ENCODE results near the gene ZNF831.

DNA sequence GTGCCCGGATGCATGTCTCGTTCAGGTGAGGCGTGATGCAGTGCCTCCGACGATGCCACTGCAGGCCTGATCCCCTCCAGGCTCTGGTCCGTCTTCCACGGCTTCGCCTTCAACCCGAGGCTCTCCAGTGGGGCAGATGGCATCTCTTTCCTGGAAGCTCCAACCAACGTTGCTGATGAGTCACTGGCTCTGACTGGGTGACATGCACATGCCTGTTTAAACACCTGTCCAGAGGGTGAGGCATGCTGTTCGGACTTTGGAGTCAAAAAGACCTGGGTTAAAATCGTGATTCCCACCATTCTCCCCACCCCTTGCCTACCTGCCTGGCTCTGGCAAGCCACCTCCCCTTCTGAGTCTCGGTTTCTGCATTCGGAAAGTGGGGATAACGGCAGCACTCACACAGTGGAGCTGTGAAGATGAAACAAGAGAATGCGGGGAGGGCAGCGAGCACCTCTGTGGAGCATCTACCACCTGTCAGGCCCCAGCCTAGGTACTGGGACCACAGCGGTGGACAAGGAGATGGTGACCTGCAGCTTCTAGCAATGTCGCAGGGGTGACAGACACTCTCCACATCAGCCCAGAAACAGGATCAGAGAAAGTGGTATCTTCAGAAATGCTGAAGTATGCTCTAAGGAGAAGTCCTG, 128.2 kb downstream of the ZNF831 start:
- TF ChIP-seq POLR2AphosphoS5 (IDR thresholded peaks at IDR 0.05; ENCODE audit: low read depth, low read length) (no peak), TAF1 (IDR thresholded peaks at IDR 0.05; ENCODE audit: borderline replicate concordance, low read depth, low read length) (no peak)
